Stimulated activated CD4-positive, alpha-beta T cell treated with anti-CD3 and anti-CD28 coated beads, Interleukin-2, amount 100 ng/mL, for 48 hours (primary cell): ENCODE measurements around the gene UVSSA.
"Not testable (repeated sequence)": the region's sequence is repeated elsewhere in the genome, so short reads cannot be mapped to it uniquely, and the experiment has no call there.

Experiments used
- DNase-seq, 2 donors: peaks; one replicate each; pipeline ENCODE4 v3.0.0-alpha.2; 2020

The UVSSA gene

DNA sequence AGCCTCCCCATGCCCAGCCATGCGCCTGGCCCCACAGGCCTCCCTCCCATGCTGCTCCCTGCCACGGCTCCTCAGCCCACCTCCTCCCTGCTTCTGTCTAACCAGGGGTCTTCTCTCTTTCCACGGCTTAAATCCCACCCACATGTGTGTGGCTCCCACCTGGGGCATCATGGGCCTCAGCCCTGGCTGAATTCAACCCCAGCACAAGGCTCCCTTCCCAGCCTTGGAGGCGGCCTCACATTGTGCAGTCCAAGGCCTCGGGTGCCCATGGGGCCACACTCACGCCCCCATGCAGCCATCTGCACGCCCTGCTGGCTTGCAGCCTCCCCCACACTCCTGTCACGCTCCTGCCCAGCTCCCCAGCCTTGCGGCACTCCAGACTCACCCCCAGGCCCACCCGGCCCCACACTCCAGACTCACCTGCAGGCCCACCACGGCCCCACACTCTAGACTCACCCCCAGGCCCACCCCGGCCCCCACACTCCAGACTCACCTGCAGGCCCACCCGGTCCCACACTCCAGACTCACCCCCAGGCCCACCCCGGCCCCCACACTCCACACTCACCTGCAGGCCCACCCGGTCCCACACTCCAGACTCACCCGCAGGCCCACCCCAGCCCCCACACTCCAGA, 30.4 kb upstream of the UVSSA start:
- no peak for DNase-seq

DNA sequence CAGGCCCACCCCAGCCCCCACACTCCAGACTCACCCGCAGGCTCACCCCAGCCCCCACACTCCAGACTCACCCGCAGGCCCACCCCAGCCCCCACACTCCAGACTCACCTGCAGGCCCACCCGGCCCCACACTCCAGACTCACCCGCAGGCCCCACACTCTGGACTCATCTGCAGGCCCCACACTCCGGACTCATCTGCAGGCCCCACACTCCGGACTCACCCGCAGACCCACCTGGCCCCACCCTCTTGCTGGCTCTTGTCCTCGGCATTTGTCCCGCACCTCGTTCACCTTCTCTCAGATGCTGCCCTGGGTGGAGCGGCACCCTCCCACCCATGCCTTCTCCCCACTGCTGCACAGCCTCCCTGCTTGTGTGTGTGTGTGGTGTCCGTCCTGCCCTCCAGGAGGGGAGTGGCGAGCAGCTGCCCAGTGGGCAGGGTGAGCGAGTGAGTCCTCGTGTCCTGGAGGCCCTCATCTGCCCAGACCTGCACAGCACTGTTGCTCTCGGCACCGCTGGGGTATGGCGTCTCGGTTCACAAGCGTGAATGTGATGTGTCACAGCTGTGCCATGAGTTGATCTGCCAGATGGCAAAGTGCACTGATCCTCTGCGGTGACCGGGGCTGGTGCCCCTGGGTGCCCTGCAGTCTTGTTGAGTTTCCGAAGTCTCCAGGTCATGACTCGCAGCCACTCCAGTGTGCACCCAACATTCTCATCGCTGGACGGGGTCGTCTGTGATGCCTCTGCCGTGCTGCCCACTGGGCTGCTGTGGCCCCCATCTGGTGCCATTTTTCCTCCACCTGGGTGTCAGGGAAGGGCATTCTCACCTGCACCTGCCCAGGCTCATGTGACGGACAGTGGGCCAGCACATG, 29.6 kb upstream of the UVSSA start:
- DNase-seq, result no peak

DNA sequence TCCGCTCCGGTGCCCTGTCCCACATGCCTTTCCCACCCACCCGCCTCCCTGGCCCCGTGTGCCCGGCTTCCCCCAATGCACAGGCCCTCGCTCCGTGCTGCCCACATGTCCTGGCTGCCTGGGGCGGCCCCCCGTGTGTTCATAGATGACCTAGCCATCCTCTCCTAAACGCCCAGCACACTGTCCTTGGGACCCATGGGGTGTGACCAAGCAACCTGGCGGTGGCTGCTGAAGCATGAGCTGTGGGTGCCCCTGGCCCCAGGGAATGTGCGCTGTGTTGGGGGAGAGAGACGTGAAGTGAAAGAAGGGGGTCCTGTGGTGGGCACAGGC, 29.0 kb upstream of the UVSSA start:
- DNase-seq, result no peak

DNA sequence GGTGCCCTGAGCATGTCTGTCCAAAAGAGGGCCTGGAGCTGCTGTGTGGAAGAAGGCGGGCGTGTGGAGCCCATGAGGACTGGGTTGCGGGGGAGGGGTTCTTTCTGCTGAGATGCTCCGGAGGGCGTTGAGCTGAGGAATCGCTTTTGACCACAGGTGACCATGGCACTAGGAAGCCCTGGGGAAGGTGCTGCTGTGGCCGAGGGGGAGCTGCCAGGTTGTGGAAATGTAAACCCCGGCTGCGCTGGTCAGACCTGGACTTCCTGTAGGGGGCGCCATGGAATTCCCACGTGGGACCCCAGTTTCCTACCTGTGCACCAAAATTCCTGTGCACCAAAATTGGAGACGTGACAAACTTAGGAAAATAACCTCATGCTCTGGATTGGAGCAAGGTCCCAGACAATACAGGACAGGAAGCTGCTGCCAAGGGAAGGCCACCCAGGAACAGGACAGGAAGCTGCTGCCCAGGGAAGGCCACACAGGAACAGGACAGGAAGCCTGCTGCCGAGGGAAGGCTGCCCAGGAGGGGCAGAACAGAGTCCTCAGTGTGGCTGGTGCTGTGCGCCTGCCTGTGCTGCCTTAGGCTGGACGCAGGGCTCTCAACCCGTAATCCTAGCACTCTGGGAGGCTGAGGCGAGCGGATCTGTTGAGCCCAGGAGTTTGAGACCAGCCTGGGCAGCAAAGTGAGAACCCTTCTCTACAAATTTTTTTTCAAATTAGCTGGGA, 28.4 kb upstream of the UVSSA start:
- DNase-seq, result peak in 1 of 2 donors; percentile 23

DNA sequence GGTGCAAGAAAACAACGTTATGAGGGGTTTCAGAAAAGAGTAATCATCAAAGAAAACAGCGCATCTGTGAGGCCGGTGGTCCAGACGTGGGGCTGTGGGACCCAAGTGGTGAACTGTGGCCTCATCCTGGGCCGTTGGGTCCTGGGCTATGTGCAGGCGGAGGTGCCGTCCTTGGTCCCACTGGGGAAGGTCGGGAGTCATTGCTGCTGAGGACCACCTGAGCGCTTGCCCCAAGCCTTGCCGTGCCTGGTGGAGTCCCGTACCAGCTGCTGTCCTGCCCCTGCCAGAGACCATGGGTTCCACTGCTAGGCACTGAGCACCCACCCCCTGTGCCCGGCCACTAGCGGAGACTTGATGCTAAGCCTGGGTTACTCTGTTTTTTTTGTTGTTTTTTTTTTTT, 25.5 kb upstream of the UVSSA start:
- DNase-seq, result no peak

DNA sequence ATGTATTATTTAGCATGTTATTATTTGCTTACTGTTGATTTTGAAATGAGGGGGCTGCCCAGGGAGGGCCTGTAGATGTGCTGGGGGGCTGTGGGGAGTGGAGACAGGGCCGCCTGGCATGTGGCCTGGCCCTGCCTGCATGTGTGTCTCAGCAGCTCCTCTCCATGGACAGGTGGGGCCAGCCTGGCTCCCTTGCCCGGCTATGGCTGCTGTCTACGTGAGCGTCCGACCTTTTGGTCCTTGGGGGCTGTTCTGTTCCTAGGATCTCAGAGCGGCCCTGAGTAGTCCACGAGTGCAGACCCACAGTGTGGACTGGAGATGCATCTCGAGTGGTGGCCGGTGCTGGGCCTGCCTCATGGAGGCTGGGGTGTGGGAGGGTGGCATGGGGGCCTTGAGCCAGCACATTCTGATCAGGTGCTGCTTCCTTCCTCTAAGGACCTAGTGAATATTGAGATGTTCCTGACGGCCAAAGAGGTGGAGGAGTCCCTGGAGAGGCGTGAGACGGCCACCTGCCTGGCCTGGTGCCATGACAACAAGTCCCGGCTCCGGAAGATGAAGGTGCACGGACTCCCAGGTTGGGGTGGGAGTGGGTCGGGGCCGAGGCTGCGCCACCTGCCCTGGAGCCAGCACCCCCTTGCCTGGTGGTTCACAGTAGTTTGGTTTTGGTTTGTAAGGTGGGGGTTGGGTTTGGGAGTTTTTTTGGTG, 24.9 kb upstream of the UVSSA start:
- no peak for DNase-seq

DNA sequence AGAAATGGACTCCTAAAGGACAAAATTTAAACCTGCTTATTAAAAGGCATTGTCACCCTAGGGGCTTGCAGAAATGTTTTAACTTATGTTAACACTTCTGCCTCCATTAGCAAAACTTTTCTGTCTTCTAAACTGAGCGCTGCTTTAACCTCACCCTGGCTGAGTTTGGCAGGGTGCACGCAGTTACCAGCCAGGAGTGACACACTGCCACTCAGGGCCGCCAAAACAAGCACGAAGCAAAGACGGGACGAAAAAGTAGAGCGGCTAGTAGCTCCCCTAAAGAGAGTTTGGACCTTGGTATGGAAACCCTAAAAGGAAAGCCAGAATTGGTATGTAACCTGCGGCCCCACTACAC, 23.8 kb upstream of the UVSSA start:
- no peak for DNase-seq

DNA sequence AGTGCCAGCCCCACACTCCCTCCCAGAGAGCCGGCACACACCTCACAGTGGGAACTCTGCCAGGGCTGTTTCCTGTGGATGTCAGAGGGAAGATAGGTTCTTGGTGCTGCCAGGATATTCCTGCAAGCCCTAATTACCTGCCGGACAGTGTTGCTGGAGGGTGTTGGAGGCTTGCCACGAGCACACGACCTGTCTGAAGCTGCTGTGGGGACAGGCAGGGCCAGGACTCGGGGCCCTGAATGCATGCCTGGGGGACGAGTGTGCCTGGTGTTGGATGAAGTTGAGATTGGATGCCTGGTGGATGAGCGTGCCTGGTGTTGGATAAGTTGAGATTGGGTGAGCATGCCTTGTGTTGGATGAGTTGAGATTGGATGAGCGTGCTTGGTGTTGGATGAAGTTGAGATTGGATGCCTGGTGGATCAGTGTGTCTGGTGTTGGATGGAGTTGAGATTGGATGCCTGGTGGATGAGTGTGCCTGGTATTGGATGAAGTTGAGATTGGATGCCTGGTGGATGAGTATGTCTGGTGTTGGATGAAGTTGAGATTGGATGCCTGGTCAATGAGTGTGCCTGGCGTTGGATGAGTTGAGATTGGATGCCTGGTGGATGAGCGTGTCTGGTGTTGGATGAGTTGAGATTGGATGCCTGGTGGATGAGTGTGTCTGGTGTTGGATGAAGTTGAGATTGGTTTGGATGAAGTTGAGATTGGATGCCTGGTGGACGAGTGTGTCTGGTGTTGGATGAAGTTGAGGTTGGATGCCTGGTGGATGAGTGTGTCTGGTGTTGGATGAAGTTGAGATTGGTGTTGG, 23.2 kb upstream of the UVSSA start:
- no peak for DNase-seq

DNA sequence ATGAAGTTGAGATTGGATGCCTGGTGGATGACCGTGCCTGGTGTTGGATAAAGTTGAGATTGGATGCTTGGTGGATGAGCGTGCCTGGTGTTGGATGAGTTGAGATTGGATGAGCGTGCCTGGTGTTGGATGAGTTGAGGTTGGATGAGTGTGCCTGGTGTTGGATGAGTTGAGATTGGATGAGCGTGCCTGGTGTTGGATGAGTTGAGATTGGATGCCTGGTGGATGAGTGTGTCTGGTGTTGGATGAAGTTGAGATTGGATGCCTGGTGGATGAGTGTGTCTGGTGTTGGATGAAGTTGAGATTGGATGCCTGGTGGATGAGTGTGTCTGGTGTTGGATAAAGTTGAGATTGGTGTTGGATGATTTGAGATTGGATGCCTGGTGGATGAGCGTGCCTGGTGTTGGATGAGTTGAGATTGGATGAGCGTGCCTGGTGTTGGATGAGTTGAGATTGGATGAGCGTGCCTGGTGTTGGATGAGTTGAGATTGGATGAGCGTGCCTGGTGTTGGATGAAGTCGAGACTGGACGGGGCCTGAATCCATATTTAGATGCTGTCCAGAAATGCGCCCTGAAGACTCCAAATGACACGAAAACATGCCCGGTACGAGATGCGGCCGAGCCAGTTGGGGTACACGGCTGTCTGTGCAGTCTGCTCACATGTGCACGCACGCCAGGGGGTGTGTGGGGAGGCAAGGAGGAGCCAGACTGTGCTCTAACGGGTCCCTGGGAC, 22.4 kb upstream of the UVSSA start:
- not testable (repeated sequence) for DNase-seq

DNA sequence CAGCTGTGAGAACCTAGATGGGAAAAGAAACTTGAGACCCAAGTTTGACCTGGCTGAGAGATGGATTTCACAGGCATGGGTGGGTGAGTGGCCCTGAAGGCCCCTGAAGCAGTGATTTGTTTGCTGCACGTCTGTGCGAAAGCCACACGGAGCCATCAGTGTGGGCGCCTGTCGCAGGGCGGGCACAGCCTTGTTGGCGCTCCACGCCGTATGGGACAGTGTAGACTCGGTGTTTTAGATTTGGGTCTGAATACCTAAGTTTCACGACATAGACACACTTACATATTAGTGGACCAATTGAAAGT, 21.9 kb upstream of the UVSSA start:
- DNase-seq, result no peak

DNA sequence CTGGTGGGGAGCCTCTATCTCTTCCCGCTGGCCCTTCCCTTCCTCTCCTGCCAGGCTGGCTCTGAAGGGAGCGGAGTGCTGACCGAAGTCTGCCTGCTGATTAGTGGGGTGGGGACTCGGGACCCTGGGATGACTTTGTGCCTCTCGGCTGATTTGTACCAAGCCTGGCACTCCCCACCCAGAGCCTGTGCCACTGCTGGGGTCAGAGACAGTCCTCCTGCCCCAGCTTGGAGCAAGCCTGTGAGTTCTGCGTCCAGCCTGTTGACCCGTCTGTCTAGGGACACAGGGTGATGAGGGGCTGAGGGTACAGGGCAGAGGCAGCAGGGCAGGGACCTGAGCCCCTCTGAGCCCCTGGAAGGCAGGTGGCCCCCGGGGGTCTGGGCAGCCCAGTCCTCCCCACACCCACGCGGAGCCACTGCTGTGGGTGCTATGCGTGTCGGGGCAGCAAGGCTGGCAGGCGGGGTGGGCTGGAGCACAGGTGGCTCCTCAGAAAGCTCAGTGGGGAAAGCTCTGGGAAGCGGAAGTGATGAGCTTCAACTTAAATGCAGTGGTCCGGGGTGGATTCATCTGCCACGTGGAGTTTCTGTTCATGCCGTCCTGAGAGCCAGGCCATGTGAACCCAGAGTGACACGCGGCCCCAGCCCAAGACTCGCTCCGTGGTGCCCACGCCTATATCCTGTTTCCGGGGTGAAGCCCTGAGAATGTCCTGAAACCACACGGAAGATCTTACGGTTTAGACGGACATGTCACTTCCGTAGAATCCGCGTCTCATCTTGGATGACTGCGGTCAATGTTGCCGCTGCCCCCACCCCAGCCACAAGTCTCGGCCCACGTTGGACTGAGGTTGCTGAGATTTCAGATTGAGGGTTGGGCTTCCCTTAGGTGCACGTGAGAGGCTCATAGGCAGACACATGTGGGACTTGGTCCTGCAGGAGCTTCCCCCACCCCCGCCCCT, 21.1 kb upstream of the UVSSA start:
- no peak for DNase-seq

DNA sequence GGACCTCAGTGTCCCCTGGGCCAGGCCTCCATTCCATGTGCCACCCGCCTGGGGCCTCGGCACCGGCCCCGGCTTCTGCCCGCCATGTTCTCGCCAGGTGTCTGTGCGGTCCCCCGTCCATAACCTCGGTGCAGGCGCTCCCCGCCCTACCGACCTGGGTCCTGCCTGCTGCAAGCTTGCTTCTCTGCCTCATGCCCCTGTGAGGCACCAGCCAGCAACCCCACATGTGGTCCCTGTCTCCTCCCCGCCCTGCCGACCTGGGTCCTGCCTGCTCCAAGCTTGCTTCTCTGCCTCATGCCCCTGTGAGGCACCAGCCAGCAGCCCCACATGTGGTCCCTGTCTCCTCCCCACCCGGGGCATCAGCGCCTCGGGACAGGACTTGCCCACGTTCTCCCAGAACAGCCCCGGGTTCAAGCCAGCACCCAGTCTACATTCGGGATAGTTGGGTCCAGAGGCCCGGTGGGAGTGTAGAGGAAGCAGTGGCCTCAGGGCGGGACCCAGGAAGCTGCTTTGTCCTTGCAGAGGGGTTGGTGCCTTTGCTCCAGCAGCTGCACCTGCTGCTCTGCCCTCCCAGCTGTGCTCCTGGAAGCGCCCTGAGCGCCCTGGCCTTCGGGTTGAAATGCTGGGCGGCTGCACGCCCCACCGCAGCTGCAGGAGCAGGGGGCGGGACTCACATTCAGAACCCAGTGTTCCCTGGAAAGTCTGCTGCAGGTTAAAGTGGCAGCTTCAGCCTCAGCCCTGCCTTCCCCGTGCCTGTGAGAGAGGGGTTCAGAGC, 20.1 kb upstream of the UVSSA start:
- no peak for DNase-seq

DNA sequence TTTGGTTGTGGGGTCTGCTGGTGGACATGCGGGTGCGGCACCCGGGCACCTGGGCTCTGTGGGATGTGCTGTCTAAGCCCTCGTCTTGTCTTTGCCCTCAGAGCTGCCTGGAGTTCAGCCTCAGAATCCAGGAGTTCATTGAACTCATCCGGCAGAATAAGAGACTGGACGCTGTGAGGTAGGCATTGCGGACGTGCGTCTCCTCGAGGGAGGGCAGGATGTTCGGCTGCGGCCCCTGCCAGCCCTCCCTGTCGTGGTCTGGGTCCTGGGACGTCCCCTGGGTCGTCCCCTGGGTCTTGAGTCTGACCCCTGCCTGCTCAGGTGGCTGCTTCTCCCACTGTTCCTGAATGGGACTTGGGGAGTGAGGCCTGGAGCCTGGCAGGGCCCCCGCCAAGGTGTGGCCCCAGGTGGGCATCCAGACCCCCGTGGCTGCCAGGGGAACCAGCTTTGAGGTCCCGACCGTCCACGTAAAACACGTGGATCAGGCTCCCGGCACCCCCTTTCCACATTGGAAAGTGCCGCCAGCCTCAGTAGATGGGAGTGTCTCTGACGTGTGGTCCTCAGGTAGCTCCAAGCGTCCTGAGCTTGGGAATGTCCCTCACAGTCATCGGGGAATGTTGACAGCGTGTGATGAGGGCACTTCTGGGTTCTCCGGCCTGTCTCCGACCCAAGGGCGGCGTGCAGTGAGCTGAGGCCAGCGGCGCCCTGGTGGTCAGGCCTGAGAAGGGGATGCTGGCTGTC, 19.3 kb upstream of the UVSSA start:
- DNase-seq, result no peak

DNA sequence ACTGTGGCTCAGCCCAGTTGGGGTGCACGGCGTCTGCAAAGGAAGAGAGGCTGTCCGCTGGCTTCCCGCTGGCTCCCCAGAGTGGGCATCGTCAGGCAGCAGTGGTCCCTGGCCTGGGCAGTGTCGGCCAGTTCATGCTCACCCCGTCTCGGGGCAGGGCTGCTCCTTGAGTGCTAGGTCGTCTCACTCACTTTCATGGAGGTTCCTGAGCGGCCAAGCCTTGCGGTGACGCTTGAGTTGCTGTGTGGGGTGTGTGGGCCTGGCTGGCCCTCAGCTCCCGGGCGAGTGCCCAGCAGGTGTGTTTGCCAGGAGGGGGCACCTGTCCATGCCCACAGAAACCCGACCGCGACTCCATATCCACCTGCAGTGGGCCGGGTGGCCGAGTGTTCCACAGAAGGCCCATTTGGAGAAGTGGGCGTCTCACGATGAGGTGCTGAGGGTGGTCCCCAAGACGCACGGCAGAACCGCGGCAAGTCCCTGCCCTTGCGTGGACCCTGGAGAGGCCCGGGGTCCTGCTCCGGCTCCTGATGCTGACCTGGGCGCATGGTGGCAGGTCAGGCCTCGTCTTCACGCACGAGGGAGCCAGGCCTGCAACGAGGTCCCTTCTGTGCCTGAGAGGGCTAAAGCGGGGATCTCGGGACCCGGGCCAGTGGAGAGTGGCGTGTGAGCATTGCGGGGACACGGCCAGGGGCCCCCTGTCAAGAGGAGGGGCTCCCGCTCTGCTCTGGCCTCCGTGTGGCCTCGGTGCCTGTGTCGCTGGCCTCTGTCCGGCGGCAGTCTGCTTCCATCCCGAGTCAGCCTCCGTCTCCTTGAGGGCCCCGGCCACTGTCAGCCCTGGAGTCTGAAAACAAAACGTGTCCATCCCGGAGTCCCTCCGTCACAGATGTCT, 18.5 kb upstream of the UVSSA start:
- no peak for DNase-seq

DNA sequence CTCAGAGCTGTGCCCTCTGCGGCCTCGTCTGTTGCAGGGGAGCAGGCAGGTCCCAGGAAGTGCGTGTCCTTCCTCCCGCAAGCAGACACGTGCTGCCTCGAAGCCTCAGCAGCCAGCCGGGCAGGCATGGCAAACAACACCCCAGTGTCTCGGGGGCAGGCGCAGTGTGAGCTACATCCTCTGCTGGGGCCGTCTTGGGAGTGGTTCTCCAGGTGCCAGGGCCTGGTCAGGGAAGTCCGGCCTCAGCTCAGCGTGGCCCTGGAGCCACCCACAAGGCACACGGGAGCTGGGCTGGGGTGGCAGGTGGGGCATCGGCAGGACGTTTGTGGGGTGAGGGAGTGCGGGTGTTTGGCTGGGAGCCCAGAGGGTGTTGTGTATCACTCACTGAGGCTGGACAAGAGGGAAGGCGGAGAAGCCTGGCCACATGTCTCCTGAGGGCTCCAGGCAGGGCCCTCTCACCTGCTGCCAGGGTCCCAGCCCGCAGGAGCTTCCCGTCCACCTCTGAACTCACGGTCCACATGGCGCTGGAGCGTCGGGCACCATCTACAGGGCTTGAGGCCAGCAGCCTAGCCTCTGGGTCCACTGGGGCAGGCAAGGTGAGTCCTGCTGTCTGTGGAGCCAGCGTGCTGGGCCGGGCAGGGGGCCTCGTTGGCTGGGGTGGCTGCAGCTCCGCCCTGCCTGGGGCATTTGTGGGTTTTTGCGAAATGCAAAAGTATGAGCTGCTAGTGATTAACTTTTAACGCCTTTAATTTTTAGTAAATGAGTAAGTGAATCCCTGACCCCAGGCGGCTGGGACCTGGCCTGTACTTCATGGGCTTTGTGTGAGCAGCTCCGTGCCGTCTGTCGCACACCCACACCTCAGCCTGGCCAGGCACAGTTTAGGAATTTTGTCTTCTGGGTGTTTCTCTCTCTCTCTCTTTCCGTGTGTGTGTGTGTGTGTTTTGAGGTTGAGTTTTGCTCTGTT, 17.3 kb upstream of the UVSSA start:
- no peak for DNase-seq

DNA sequence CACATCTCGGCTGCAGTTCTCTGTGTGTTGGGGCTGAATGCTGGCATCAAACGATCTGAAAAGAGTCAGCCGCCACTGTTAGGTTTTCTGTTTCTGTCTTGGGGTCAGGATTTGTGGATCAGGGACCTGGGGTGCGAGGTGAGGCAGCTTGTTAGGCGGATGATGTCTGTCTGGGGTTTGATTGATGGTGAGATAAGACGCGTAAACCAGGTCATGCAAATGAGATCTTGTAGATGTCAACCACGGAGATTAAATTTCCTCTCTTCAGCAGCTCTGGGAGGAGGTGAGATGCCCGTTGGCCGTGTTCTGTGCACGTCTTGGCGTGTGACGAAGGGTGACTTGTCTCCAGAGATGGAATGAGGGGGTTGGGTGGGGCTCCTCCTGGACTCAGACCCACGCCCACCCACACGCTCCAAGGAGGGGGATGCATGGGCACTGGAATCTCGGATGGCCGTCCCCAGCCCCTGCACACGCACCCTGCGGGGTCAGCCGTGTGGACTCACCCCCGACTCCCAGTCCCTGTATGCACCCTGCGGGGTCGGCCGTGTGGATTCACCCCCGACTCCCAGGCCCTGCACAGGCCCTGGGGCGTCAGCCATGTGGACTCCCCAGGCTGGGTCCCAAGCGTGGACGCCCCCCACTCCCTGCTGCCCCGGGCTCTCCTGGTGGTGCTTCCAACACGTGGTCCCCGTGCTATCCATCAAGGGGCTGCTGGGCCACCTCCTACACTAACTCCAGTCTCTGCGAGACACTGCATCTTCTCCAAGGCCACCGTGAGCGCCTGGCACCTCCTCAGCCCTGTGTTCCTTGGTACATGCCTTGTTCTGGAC, 16.0 kb upstream of the UVSSA start:
- peak; percentile 40 to 49 for DNase-seq
